ENCODE data around the gene RXFP1.
"Not testable (repeated sequence)": the region's sequence is repeated elsewhere in the genome, so short reads cannot be mapped to it uniquely, and the experiment has no call there.

The RXFP1 gene

GRCh38 chr4:158613046-158613445 lies 91.4 kb downstream of the RXFP1 start:
- no peak for DNase-seq (ENCODE audit: low read depth)

DNA sequence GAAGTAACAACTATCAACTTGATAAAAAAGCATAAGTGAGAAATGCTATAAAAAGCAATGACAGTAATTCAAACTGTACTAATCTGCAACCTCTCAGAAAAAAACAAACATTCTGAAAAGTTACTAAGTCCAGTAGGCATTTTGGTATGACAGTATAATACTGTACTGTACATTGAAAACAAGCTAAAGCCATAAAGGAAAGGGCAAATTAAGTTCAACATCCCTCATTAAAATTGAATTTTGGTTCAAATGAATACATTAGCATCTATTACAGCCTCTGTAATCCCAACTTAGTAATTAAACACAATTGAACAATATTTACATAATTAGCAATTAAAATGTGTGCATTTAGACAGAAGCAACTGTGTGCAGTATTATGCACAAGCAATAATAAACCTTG lies 96.3 kb downstream of the RXFP1 start:
- no peak for DNase-seq (ENCODE audit: low read depth)

DNA sequence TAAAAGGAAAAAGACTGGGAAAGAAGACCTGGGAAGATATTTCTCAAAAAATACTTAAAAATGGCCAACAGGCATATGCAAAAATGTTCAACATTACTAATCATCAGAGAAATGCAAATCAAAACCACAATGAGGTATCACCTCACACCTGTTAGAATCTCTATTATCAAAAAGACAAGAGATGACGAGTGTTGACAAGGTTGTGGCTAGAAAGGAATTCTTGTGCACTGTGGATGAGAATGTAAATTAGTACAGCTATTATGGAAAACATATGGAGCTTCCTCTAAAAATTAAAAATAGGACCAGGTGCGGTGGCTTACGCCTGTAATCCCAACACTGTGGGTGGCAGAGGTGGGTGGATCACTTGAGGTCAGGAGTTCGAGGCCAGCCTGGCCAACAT lies 100.0 kb downstream of the RXFP1 start:
- DNase-seq (ENCODE audit: low read depth): no peak

GRCh38 chr4:158622251-158622650 lies 100.6 kb downstream of the RXFP1 start:
- DNase-seq (ENCODE audit: low read depth): no peak

GRCh38 chr4:158624889-158625478 lies 103.3 kb downstream of the RXFP1 start:
- no peak for DNase-seq (ENCODE audit: low read depth)

- no peak for DNase-seq (ENCODE audit: low read depth)
These were observed 103.9 kb downstream of the RXFP1 start for GRCh38 chr4:158625544-158625943.

DNA sequence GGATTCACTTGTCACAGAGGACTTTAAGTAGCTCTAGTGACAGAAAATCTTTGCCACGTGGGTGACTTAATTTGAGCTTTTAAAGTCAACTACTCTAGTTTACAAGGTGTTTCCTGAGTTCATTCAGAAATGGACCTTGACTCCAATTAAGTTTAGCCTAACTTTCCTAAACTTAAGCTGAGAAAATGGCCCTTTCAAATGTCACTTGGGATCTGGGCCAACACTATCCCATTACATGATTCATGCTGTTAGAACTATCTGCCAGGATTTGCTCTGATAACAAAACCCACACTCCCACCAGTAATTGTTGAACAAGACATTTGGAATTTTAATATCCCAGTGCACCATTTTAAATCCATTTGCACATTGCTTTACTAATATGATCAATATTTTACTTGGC lies 109.2 kb downstream of the RXFP1 start:
- no peak for DNase-seq (ENCODE audit: low read depth)

DNA sequence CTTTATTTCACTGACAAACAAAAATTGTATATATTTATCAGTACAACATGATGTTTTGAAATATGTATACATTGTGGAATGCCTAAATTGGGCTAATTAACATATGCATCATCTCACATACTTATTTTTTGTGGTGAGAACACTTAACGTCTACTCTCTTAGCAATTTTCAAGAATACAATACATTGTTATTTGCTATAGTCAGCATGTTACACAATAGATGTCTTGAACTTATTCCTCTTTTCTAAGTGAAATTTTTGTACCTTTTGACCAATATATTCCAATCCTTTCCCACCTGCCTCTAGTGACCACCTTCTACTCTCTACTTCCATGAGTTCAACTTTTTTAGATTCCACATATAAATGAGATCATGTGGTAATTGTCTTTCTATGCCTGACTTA lies 114.9 kb downstream of the RXFP1 start:
- no peak for DNase-seq (ENCODE audit: low read depth)

- DNase-seq (ENCODE audit: low read depth): no peak
These were observed 122.7 kb downstream of the RXFP1 start for GRCh38 chr4:158644356-158644755.

DNA sequence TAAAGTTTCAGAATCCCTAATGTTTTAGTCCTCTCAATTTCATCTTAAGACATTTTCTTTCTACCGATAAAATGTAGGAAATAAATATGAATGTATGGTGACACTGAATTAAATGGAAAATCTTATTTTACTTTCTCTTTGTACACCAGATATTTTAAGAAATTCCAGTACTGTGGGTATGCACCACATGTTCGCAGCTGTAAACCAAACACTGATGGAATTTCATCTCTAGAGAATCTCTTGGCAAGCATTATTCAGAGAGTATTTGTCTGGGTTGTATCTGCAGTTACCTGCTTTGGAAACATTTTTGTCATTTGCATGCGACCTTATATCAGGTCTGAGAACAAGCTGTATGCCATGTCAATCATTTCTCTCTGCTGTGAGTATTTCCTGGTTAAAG lies 123.1 kb downstream of the RXFP1 start:
- DNase-seq (ENCODE audit: low read depth): no peak

GRCh38 chr4:158649111-158649680 lies 127.5 kb downstream of the RXFP1 start:
- no peak for DNase-seq (ENCODE audit: low read depth)

DNA sequence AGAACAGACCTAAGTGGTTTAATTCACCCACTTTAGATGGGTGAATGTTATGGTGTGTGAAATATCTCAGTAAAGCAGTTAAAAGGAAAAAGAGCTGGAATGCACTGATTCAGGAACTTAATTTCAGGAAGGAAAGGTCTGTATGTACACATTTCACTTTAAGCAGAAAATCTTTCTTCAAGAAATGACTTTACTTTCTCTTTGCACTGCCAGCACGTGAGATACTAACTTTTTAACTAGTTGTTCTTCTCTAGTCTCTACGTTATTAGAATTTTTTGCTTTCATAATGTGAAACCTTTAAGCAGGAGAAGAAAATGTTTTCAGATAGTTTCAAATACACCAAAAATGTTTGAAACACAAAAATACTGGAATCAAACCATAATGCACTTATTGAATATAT lies 131.2 kb downstream of the RXFP1 start:
- DNase-seq (ENCODE audit: low read depth): no peak

GRCh38 chr4:158656439-158656838 lies 134.8 kb downstream of the RXFP1 start:
- DNase-seq (ENCODE audit: low read depth): no peak

DNA sequence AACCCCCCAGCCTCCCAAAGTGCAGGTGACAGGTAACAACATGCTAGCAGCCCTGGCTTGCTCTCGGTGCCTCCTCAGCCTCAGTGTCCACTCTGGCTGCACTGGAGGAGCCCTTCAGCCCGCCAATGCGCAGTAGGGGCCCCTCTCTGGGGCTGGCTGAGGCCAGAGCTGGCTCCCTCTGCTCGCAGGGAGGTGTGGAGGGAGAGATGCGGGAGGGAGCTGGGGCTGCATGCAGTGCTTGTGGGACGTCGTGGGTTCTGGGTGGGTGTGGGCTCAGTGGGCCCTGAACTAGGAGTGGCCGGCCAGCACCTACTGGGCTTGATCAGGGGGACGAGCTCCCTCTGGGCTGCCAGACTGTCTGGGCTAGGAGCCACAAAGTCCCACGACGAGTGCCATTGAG lies 135.6 kb downstream of the RXFP1 start:
- no peak for DNase-seq (ENCODE audit: low read depth)

DNA sequence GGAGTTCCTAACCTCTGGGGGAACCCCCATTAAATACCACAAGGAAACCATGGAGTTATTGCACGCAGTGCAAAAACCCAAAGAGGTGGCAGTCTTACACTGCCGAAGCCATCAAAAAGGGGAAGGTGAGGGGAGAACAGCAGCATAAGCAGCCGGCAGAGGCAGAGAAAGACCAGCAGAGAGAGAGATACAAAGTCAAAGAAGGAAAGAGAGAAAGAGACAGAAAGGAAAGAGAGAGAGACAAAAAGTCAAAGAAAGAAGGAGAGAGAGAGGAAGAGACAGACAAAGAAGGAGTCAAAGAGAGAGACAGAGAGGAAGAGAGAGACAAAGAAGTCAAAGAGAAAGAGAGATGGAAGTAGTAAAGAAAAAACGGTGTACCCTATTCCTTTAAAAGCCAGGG lies 141.6 kb downstream of the RXFP1 start:
- DNase-seq (ENCODE audit: low read depth): not testable (repeated sequence)

GRCh38 chr4:158663707-158664625 lies 142.3 kb downstream of the RXFP1 start:
- not testable (repeated sequence) for DNase-seq (ENCODE audit: low read depth)

- DNase-seq (ENCODE audit: low read depth): no peak
These were observed 143.1 kb downstream of the RXFP1 start for GRCh38 chr4:158664806-158665205.

DNA sequence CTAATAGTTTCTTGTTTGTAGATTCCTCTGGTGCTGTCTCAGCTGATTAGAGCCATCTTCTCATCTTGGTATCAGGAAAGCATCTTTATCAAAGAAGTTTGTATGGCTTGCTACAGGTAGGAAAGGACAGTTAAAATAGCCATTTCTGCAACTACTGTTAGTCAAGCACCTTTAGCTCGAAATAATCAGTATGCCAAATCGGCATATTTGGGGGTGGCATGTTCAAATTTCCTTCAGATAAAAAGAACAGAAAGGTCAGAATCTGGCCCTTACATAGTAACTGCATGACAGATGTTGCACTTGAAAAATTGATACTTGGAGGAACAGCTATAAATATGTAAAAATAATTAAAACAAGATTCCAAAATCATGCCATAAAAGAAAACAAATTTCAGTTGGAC lies 145.2 kb downstream of the RXFP1 start:
- no peak for DNase-seq (ENCODE audit: low read depth)

GRCh38 chr4:158667651-158668198 lies 146.0 kb downstream of the RXFP1 start:
- no peak for DNase-seq (ENCODE audit: low read depth)

- DNase-seq (ENCODE audit: low read depth): no peak
These were observed 147.6 kb downstream of the RXFP1 start for GRCh38 chr4:158669310-158669709.

DNA sequence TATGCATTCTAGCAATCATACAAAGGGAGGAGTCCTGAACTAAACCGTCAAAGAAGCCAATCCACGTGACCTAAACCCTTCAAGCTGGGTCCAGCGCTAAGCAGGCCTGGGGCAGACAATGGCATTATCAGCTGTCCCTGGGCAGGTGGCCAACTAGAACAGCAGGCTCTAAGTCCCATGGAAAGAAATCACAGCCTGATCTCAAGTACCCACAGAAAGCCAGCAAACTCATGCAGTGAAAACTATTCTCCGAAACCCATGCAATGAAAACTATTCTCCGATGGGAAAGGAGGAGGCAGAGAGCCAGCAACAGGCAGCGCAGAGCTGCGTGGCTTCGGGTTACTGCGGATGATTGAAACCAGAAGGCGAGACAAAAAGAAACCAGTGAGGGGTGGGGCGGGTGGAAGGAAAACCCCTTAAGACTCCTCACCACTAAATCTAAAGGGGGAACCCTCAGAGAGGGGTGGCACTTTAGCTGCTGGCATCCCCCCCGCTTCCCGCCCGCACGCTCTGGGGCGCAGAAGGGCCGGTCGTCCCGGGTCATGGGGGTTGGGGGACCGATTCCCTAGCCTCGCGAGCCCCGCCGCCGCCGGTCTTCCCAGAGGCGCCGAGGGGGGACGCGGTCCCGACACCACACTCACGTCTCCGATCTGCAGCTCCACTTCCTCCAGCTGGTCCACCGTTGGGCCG lies 149.4 kb downstream of the RXFP1 start:
- DNase-seq (ENCODE audit: low read depth): peak; percentile 50

GRCh38 chr4:158671665-158671914 lies 149.9 kb downstream of the RXFP1 start, which contains the start of gene C4orf46:
C4orf46 (minus strand) TSS chr4:158671887; CDS start chr4:158671801, 86 bp downstream.
- no peak for DNase-seq (ENCODE audit: low read depth)
